Measurements from ENCODE around the gene USH1C.

Gene USH1C

DNA sequence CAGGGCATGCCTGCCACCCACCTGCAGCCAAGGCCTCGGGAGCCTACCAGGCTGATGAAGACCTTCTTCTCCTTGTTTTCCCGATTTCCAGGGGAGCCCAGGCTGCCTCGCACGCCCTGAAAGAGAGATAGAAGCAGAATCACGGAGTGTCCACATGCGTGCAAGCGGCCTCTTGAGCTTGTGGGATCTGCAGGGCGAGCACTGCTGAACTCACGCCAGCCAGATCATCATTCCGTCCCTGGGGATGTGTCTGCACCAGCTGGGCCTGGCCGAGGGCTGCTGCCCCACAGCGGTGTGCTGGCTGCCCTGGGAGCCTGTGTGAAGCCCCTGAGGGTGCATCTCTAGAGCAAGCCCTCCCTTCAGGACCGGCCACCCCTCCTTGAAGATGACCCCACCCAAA lies 17.9 kb downstream of the USH1C start:
- no peak for DNase-seq (ENCODE audit: low read depth in 2 of 2)

DNA sequence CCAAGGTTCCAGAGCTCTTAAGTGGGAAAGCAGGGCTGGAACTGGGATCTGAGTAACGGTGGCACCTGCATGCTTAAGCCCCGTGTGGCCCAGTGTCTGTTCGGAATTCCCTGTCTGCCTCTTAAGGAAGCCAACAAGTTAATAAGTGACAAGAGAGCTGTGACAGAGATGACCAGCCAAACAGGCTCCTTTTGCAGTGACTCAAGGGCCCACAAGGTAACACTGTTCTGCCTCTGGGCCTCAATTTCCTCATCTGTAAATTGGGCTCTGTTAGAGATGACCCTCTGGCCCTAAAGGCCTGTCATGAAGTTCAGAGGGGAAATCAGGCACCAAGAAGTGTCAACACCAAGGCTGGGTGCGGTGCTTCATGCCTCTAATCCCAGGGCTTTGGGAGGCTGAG lies 18.6 kb downstream of the USH1C start:
- no peak for DNase-seq (ENCODE audit: low read depth in 2 of 2)

DNA sequence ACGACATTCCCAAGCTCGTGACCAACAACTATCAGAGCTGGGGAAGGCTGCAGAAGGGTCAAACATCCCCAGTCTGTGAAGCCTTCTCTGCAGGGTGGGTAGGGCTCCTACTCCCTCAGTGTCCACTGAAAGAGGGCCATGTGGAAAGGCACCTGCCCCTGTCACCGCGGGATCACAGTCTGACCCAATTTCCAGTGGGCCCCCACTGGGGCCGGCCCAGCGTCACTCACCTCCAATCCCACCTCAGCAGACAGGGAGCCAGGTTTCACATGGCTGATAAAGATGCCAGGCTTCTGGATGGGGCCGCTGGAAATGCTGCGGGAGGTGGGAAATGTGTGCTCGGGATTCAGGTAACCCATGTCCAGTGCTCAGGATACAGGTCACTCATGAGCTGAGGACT lies 20.0 kb downstream of the USH1C start:
- DNase-seq (ENCODE audit: low read depth in 2 of 2), result no peak

DNA sequence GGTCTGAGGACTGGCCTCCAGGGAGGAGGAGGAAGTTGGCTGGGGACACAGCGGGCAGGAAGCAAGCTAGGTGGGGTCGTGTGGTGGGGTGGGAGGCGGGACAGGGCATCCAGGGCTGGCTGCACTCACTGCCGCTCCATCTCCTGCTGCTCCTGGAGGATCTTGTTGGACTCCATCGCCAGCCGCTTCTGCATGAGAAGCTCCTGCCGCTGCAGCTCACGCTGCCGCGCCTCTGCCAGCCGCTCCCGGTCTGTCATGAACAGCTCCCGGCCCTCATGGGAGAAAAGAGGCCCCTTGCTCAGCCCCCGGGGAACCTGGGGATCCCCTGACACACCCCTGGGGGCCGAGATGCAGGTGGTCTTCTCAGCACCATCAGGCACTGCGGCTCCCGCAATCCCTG lies 21.6 kb downstream of the USH1C start:
- DNase-seq (ENCODE audit: low read depth in 2 of 2), result no peak

DNA sequence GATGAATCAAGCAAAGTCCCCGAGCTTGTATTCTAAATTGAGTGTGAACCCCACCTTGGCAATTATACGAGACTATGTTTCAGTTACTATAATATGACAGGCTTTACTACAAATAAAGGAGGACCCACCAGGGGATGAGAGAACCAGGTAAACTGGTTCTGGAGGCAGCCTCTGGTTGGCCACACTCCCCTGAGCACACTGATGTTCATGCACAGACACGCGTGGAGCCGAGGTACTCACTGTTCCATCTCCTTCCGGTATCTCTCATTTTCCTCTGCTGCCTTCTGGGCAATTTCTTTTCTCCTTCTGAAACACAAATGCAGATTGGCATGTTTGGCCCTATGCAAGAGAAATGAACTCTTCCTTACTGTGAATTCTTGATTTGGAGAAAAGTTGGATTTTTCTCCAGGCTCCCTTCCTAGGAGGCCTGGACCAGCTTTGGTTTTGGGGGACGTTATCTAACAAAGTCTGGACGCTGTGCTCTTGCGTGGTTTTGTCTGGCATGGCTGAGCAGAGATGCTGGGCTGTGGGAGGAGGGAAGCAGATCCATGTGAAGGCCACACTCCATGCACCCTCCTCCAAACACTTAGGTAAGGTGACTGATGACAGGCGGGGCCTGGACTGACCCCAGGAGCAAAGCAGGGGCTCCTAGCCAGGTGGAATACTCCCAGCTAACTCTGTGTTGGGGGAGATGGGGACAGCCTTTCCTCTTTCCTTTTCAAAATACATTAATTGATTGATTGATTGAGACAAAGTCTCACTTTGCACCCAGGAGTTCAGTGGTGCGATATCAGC lies 22.9 kb downstream of the USH1C start:
- DNase-seq (ENCODE audit: low read depth in 2 of 2), result no peak

DNA sequence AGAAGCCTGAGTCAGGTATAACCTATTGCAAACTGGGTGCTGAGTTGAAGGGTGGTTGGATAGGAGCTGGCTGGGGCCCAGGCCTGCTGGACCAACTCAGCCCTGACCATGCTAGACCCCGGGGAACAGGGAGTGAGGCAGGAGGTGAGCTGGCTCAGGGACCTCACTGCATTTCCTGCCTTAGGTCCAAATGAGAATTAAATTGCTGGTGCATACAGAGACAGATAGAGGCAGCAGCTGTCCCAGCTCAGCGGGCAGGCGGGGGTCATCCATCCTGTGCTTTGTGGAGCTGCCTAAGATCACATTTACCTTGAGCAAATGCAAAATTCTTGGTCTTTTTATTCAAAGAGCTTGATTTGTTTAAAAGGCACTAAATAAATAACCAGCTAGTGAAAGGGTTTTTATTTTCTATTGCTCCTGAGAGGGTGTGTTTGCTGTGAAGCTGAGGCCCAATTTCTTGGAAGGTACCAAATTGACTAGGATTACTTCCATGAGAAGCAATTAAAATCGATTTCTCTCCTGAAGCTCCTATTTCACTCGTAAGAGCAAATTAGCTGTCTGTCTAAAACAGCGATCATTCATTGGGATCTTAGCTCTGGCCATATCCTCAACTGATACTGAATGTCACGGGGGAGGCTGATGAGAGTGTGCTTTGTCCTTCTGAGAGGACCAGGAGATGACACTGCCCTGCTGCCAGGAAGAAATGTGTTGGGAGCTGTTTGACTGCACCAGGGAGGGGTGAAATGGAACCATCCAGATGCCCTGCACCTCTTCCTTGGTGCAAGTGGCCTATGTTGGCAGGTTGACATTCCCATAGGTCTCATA lies 24.9 kb downstream of the USH1C start:
- DNase-seq (ENCODE audit: low read depth in 2 of 2), result no peak

DNA sequence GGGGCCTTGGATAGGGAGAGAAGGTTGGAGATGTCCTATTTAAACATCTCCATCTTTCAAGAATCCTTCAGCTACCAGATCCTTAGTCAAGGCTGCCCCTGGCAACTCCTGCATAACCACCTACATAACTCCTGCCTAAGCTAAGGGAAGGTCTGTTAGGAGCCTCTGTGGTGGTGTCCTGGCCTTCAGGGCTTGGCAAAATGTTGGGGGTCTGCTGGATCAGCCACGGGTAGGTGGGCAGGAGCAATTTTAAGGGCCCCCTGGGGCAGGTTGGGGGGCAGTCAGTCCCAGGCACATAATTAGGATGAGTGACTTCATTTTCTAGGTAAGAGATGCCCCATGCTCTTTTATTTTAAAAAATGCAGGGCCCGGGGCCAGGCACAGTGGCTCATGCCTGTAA lies 25.9 kb downstream of the USH1C start:
- no peak for DNase-seq (ENCODE audit: low read depth in 2 of 2)

DNA sequence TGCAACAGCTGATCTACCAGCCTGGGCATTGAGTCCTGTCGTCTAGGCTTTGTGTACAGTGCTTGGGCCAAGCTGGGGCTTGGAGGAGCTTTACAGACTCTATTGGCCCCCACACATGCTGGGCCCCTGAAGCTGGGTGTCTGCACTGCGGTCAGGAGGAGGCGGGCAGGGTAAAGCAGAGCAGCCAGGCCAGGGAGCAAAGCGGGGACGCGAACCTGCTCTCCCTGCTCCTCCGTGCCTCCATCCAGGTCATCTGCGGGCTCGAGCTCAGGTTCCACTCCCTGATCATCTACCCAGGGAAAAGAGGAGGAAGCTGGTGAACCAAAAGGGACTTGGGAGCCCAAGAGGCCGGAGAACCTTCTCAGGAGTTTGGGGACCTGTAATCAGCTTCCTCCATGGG lies 27.0 kb downstream of the USH1C start:
- no peak for DNase-seq (ENCODE audit: low read depth in 2 of 2)

DNA sequence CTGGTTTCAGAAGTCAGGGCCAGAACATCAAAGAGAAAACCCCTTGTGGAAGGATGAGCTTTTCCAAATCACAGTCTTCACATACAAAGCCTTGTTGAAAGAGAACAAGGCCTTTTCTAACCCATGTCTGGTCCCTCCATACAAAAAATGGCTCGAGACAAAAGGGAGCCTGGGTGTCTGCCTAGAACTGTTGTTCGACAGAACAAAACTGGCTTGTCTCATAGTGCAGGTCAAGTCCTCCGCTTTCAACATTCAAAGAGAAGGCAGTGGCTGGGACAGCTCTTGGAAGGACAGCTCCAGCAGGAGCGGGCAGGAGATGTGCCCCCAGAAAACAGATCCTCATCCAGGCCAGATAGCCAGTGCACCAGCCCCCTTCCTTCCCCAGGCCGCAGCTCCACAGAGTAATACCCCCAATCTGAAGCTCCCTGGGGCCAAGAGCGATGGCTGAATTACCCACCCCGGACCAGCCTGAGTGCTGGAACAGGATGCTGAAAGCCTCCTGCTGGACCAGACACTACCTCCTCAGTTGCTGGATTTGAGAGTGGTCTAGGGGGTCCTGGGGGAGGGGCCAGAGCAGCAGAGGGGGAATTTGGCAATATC lies 27.6 kb downstream of the USH1C start:
- DNase-seq (ENCODE audit: low read depth in 2 of 2), result no peak

DNA sequence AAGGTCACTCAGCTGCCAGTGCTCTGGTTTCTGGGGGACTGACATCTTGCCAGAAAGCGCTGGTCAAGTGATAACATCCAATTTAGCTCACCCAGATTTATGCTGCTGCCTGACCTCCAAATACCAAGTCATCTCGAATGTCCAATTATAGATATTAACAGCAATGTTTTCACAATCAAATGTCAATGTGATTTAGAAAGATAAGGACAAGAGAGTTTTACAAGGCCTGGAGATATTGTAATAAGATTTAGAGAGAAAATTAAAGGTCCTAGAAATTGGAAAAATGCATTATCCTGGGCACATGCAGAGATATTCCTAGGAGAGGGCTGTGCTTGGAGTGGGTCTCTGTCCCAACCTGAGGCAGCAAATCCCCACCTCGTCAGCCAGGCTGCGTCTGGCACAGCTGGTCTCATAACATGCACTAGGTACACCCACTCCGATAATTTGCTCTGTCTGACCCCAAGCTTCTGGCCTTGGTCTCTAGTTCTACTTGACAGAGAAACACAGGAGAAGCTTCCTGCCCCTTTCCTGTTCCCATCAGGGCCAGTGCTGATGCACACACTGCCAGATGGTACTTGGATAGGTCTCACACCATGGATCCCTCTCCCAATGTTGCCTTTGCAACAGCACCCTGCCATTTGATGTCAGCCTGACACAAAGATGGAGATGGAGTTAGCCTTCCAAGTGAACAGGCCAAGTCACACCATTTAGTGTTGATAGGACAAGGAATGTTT lies 28.6 kb downstream of the USH1C start:
- DNase-seq (ENCODE audit: low read depth in 2 of 2), result no peak

DNA sequence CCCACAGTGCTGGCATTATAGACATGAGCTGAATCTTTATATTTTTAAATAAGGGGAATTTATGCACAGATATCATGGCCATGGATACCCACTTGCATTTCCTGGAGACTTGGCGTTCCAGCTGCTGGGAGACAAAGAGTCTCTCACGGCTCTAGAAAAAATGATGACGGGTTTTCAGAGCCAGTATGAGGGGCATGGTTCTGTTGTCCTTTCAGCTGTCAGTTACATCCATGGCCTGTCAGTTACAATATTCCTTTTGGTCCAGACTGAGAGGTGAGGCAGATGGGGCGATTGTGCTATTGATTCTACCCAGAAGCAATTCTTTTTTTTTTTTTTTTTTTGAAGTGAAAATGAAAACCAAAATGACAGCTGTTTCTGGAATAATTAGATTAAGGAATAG lies 29.7 kb downstream of the USH1C start:
- no peak for DNase-seq (ENCODE audit: low read depth in 2 of 2)

DNA sequence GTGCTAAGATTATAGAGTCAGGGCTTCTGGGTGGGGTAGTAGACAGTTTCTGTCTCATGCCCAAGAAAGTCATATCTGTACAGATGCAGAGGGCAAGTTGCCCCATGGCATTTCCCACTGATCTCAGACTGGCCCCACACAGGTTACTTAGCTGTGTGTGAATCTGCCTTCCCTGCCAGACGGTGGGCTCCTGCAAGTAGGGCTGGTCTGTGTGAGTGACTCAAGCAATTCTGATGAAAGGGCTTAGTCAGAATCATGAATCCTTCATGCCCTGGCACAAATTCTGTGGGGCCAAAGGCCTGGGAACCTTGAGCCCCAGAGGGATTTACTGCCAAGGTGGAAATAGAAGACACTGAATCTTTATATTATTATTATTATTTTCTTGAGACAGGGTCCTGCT lies 30.4 kb downstream of the USH1C start:
- no peak for DNase-seq (ENCODE audit: low read depth in 2 of 2)

DNA sequence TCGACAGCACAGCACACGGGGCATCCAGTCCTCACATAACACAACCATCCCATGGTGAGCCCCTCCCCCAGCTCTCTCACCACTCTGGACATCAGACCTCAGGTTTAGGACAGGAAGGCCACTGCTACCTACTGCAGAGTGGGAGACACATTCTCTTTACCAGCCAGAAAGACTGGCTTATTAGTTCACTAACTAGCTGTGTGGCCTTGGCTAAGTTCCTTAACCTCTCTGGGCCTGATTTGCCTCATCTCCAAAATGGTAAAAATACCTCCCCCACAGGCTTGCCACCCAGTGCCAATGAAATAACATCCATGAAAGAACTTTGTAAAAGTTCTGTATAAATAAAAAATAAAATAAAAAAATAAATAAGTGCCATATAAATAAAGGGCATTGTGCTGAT lies 32.1 kb downstream of the USH1C start:
- DNase-seq (ENCODE audit: low read depth in 2 of 2), result no peak

DNA sequence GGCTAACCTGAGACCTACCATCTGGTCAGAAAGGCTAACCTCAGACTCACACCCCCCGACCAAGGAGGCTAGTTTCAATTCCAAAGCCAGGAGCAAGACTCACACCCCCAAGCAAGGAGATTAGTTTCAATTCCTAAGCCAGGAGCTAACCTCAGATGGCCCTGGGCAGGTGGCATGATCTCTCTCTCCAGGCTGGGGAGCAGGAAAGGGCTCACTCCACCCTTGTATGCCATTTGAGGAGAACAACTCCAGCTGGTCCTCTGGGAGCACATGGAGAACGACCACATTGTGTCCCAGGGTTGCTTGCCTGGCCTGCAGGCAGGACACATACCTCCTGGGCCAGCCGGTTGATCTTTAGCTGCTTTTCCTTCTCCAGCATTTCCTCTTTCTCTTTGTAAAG lies 32.6 kb downstream of the USH1C start:
- no peak for DNase-seq (ENCODE audit: low read depth in 2 of 2)

DNA sequence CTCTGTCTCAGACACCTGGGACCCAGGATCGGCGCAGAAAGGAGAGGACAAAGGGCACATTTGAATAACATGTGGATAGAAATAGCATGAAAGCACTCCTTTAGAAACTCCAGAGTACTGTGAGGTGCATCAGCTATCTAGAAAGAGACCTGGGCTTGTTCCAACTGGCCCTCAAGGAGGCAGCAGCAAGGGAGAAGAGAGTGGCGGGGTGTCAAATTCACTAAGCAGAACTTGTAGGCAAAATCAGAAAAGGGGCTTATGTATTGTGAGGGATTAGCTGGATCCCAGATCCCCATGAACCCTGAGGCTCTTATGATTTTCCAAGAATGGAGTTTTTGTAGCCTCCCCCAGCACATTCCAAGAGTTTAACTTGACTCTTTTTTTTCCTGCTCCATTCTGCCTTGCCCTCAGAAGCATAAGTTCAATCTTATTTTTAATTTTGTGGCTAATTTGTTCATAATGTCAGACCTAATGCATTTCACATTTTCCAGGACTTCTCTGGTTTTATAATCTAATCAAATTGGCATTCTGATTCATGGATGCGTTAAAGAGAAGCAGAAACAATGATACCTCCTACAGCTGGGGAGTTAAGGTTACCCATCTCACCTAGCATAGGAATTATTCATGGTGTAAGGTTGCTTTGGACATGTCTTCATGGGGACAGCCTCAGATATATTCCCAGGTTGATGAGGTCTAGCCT lies 33.6 kb downstream of the USH1C start:
- DNase-seq (ENCODE audit: low read depth in 2 of 2), result no peak

DNA sequence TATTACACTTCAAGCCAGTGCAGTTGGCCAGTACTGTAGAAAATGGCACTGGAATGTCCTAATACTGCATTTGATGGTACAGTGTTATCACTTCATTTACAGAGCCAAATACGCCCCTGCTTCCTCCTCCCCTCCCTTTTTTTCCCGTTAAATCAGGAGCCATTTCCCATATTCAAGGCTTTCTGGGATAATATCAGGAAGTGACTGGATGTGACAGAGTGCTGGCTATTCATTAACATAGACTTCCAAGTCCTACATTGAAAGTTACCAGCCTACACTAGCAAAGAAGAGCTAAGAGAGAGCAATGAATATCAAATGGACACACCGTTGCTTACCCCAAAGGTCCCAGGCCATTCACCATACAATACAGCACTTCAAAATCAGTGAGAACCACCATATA lies 35.4 kb downstream of the USH1C start:
- DNase-seq (ENCODE audit: low read depth in 2 of 2), result no peak

DNA sequence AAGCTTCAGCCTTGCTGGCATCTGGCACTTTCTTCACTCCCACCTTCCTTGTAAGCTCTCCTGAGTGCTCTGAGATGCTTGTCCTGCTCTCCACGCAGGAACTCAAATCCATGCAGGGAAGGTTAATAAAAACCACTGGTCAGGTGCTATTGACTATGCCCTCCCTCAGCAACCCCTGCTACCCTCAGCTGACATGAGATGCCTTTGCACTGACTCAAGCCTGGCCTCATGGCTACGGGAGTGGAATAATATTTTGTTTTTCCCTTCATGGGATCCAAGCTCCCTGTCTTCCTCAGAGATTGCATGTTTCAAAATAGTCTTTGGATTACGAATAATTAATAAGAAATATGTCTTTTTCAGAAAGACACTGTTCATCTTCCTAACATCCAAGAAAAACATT lies 35.9 kb downstream of the USH1C start:
- no peak for DNase-seq (ENCODE audit: low read depth in 2 of 2)

DNA sequence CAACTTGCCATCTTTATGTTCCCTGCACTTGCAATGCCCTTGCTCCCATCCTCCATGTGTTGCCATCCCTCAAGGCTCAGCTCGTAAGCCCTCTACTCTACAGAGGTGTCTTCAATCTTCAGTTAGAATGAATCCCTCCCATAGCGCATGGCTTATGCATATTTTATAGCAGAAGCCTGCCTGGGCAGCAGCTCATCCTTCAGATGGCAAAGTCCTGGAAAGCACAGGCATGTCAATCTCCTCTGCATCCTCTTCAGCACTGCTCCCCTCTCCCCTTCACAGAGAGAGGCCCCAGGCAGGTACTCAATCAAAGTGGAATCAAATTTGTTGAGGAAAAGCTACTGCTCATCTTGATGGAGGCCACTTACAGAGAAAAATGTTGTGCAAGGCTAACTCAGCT lies 36.4 kb downstream of the USH1C start:
- no peak for DNase-seq (ENCODE audit: low read depth in 2 of 2)

DNA sequence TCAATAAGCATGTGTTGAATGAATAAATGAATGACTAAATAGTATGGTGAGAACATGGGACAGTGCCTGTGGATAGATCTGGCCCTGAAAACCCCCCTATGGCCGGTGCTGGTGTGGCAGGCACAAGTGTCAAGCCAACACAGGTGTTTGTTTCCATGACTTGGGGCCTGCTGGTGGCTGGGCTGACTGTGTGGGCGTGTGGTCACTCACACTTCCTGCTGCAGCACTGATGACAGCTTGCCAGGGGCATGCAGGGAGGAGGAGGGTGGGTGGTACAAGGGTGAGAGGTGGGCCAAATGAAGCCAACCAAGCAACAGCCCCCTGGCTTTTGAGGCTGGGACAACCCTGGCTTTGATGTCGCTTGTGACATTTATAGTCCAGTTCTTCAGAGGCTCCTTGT lies 37.3 kb downstream of the USH1C start:
- no peak for DNase-seq (ENCODE audit: low read depth in 2 of 2)

DNA sequence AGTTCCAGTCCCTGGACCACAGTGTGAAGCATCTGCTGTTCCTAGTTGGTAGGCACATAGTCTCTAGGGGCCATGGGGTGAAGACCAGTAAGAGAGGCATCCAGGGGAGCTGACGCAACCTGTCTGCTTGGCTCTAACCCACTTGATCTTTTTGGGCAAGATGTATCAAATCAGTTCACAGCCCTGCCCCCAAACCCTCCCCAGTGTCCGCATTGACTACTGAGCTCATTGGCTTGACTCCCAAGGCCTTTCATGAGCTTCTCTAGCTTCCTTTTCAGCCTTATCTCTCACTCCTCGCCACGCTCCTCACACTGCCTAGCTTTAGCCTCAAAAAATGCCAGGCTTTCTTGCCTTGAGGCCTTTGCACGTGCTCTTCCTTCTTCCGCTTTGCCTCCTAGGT lies 37.9 kb downstream of the USH1C start:
- DNase-seq (ENCODE audit: low read depth in 2 of 2), result no peak

DNA sequence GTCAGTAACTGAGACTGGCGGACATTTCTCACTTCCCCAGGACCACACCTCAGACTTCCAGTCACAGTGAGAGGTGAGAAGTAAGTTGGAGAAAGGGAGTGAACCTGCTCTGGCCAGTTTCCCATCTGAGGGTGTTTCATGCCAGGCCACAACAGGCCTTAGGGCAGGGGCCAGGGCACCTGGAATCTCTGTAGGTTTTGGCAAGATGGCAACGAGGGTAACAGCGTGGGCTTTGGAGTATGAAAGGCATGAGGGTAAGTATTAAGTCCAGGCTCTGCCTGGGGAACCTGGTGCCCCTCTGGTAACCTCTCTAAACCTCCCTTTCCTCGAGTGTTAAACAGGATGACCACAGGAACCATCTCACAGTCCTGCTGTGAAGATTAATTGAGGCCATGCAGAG lies 39.1 kb downstream of the USH1C start:
- DNase-seq (ENCODE audit: low read depth in 2 of 2), result no peak
